ENCODE measurements around the gene SYNE2.

The SYNE2 gene

DNA sequence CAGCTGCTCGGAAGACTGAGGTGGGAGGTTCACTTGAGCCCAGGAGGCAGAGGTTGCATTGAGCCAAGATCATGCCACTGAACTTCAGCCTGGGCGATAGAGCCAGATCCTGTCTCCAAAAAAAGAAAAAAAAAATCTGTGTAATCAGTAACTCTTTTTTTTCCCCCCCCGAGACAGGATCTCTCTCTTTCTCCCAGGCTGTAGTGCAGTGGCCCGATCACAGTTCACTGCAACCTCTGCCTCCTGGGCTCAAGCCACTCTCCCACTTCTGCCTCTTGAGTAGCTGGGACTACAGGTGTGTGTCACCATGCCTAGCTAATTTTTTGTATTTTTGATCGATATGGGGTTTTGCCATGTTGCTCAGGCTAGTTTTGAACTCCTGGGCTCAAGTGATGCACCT lies 113.6 kb downstream of the SYNE2 start:
- Histone ChIP-seq H3K9me3 (ENCODE audit: control insufficient read depth, low read depth, low read length) (no peaks in the 10 kb centered on the region), H3K4me1 (ENCODE audit: control insufficient read depth, low read depth, low read length) (peaks cover 14% of the 10 kb centered on the region), H3K27ac (ENCODE audit: low read length) (no peak overlapping the region), H3K9ac (ENCODE audit: low read length) (no peak overlapping the region), H3K36me3 (ENCODE audit: control insufficient read depth, low read depth, low read length) (peaks cover 3% of the 10 kb centered on the region), H3K4me3 (ENCODE audit: low read length) (no peak overlapping the region), H3K27me3 (ENCODE audit: control insufficient read depth, insufficient read depth, low read length) (no peaks in the 10 kb centered on the region)

- no peak overlapping the region for H3K4me3 ChIP-seq (ENCODE audit: low read length)
- H3K27me3 ChIP-seq (ENCODE audit: control insufficient read depth, insufficient read depth, low read length) = no peaks in the 10 kb centered on the region
- no peaks in the 10 kb centered on the region for H3K4me1 ChIP-seq (ENCODE audit: control insufficient read depth, low read depth, low read length)
- no peak overlapping the region for H3K27ac ChIP-seq (ENCODE audit: low read length)
- H3K9ac ChIP-seq (ENCODE audit: low read length) = no peak overlapping the region
- peaks cover 7% of the 10 kb centered on the region for H3K36me3 ChIP-seq (ENCODE audit: control insufficient read depth, low read depth, low read length)
- H3K9me3 ChIP-seq (ENCODE audit: control insufficient read depth, low read depth, low read length) = no peaks in the 10 kb centered on the region
Observed at GRCh38 chr14:63972323-63972932, 119.6 kb downstream of the SYNE2 start.

GRCh38 chr14:63974176-63974575 lies 121.4 kb downstream of the SYNE2 start:
- no peak overlapping the region for H3K4me3 ChIP-seq (ENCODE audit: low read length)
- H3K9ac ChIP-seq (ENCODE audit: low read length) = no peak overlapping the region
- peaks cover 17% of the 10 kb centered on the region for H3K36me3 ChIP-seq (ENCODE audit: control insufficient read depth, low read depth, low read length)
- no peaks in the 10 kb centered on the region for H3K4me1 ChIP-seq (ENCODE audit: control insufficient read depth, low read depth, low read length)
- H3K9me3 ChIP-seq (ENCODE audit: control insufficient read depth, low read depth, low read length) = no peaks in the 10 kb centered on the region
- H3K27me3 ChIP-seq (ENCODE audit: control insufficient read depth, insufficient read depth, low read length) = no peaks in the 10 kb centered on the region
- H3K27ac ChIP-seq (ENCODE audit: low read length) = no peak overlapping the region

GRCh38 chr14:63981569-63981968 lies 128.8 kb downstream of the SYNE2 start:
- H3K4me1 ChIP-seq (ENCODE audit: control insufficient read depth, low read depth, low read length) = no peaks in the 10 kb centered on the region
- peaks cover 30% of the 10 kb centered on the region for H3K36me3 ChIP-seq (ENCODE audit: control insufficient read depth, low read depth, low read length)
- H3K9me3 ChIP-seq (ENCODE audit: control insufficient read depth, low read depth, low read length) = no peaks in the 10 kb centered on the region
- H3K27ac ChIP-seq (ENCODE audit: low read length) = no peak overlapping the region
- H3K27me3 ChIP-seq (ENCODE audit: control insufficient read depth, insufficient read depth, low read length) = no peaks in the 10 kb centered on the region
- no peak overlapping the region for H3K4me3 ChIP-seq (ENCODE audit: low read length)
- H3K9ac ChIP-seq (ENCODE audit: low read length) = no peak overlapping the region

GRCh38 chr14:63982156-63982555 lies 129.4 kb downstream of the SYNE2 start:
- Histone ChIP-seq H3K9me3 (ENCODE audit: control insufficient read depth, low read depth, low read length) (no peaks in the 10 kb centered on the region), H3K4me3 (ENCODE audit: low read length) (no peak overlapping the region), H3K36me3 (ENCODE audit: control insufficient read depth, low read depth, low read length) (peaks cover 26% of the 10 kb centered on the region), H3K27me3 (ENCODE audit: control insufficient read depth, insufficient read depth, low read length) (no peaks in the 10 kb centered on the region), H3K27ac (ENCODE audit: low read length) (no peak overlapping the region), H3K4me1 (ENCODE audit: control insufficient read depth, low read depth, low read length) (no peaks in the 10 kb centered on the region), H3K9ac (ENCODE audit: low read length) (no peak overlapping the region)

GRCh38 chr14:63982629-63983028 lies 129.8 kb downstream of the SYNE2 start:
- Histone ChIP-seq H3K36me3 (ENCODE audit: control insufficient read depth, low read depth, low read length) (peaks cover 24% of the 10 kb centered on the region), H3K4me3 (ENCODE audit: low read length) (no peak overlapping the region), H3K9ac (ENCODE audit: low read length) (no peak overlapping the region), H3K4me1 (ENCODE audit: control insufficient read depth, low read depth, low read length) (no peaks in the 10 kb centered on the region), H3K9me3 (ENCODE audit: control insufficient read depth, low read depth, low read length) (no peaks in the 10 kb centered on the region), H3K27ac (ENCODE audit: low read length) (no peak overlapping the region), H3K27me3 (ENCODE audit: control insufficient read depth, insufficient read depth, low read length) (no peaks in the 10 kb centered on the region)

DNA sequence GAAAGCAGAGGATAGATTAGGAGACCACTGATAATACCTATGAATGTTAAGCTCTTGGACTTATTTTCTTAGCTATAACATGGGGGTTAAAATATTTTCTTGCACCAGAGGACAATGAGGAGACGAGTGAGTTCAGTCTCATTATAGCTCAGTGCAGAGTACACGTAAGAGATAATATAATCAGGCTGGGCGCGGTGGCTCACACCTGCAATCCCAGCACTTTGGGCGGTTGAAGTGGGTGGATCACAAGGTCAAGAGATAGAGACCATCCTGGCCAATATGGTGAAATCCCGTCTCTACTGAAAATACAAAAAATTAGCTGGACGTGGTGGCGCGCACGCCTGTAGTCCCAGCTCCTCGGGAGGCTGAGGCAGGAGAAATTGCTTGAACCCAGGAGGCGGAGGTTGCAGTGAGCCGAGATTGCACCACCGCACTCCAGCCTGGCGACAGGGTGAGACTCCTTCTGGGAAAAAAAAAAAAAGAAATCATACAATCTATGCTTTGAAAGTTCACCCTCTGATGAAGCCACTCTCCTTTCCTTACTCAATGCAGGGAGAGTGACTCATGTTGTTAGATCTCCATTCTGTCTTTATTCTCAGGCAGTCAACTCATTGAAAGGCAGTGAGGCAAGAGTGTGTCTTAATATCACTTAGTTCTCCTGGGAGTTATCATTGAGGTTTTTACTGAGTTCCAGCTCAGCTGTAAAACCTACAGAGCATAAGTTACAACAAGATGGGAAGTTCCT lies 134.2 kb downstream of the SYNE2 start:
- H3K27me3 ChIP-seq (ENCODE audit: control insufficient read depth, insufficient read depth, low read length) = no peaks in the 10 kb centered on the region

GRCh38 chr14:63988579-63988978 lies 135.8 kb downstream of the SYNE2 start:
- Histone ChIP-seq H3K36me3 (ENCODE audit: control insufficient read depth, low read depth, low read length) (peaks cover 6% of the 10 kb centered on the region), H3K4me3 (ENCODE audit: low read length) (no peak overlapping the region), H3K27me3 (ENCODE audit: control insufficient read depth, insufficient read depth, low read length) (no peaks in the 10 kb centered on the region), H3K9me3 (ENCODE audit: control insufficient read depth, low read depth, low read length) (no peaks in the 10 kb centered on the region), H3K9ac (ENCODE audit: low read length) (no peak overlapping the region), H3K27ac (ENCODE audit: low read length) (no peak overlapping the region), H3K4me1 (ENCODE audit: control insufficient read depth, low read depth, low read length) (no peaks in the 10 kb centered on the region)

More for the DNA sequence above, 134.2 kb downstream of the SYNE2 start:
- no peak overlapping the region for H3K27ac ChIP-seq (ENCODE audit: low read length)
- H3K4me1 ChIP-seq (ENCODE audit: control insufficient read depth, low read depth, low read length) = no peaks in the 10 kb centered on the region
- H3K9ac ChIP-seq (ENCODE audit: low read length) = no peak overlapping the region
- no peaks in the 10 kb centered on the region for H3K9me3 ChIP-seq (ENCODE audit: control insufficient read depth, low read depth, low read length)
- H3K36me3 ChIP-seq (ENCODE audit: control insufficient read depth, low read depth, low read length) = peaks cover 15% of the 10 kb centered on the region
- H3K4me3 ChIP-seq (ENCODE audit: low read length) = no peak overlapping the region

DNA sequence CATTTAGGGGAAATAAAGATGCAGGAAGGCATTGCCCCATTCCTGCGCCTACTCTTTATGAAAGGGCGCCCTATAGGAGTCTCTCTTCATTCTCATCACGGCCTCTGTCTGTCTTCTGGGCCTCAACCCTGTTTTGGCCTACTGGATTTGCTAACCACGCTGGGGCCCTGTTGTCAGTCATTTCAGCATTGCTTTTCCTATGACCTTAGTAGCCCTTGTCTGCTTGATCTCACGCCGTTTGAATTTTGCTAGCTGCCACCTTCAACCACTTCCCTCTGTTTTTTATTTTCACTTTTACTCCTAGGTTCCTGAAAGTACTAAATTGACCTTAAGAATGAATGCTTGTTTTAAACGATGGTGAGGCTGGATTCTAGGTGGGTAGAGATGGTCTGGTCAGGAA lies 139.0 kb downstream of the SYNE2 start:
- Histone ChIP-seq H3K9ac (ENCODE audit: low read length) (no peak overlapping the region), H3K36me3 (ENCODE audit: control insufficient read depth, low read depth, low read length) (peaks cover 13% of the 10 kb centered on the region), H3K4me3 (ENCODE audit: low read length) (no peak overlapping the region), H3K9me3 (ENCODE audit: control insufficient read depth, low read depth, low read length) (no peaks in the 10 kb centered on the region), H3K4me1 (ENCODE audit: control insufficient read depth, low read depth, low read length) (no peaks in the 10 kb centered on the region), H3K27ac (ENCODE audit: low read length) (no peak overlapping the region), H3K27me3 (ENCODE audit: control insufficient read depth, insufficient read depth, low read length) (no peaks in the 10 kb centered on the region)

DNA sequence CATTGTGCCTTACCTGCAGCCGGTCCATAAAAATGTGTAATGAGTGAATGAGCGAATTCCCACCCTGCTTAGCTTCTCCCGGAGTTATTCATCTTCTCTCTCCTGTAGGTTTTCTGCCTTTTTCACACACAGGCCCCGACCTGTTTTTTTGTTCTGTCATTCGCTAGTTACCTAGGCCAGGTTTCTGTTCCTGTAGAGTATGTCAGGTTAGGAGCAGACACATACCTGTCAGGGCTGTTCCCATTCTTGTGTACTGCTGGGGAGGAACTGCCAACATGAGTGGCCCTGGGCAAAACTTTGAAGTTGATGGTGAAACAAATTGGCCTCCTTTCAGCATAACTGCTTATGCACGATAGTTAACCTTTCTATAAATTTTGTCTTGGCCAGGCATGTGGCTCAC lies 140.1 kb downstream of the SYNE2 start:
- Histone ChIP-seq H3K4me3 (ENCODE audit: low read length) (no peak overlapping the region), H3K27ac (ENCODE audit: low read length) (no peak overlapping the region), H3K36me3 (ENCODE audit: control insufficient read depth, low read depth, low read length) (peaks cover 23% of the 10 kb centered on the region), H3K9me3 (ENCODE audit: control insufficient read depth, low read depth, low read length) (no peaks in the 10 kb centered on the region), H3K9ac (ENCODE audit: low read length) (no peak overlapping the region), H3K4me1 (ENCODE audit: control insufficient read depth, low read depth, low read length) (no peaks in the 10 kb centered on the region), H3K27me3 (ENCODE audit: control insufficient read depth, insufficient read depth, low read length) (no peaks in the 10 kb centered on the region)

GRCh38 chr14:63993992-63994391 lies 141.2 kb downstream of the SYNE2 start:
- H3K9me3 ChIP-seq (ENCODE audit: control insufficient read depth, low read depth, low read length) = no peaks in the 10 kb centered on the region
- H3K4me1 ChIP-seq (ENCODE audit: control insufficient read depth, low read depth, low read length) = no peaks in the 10 kb centered on the region
- H3K9ac ChIP-seq (ENCODE audit: low read length) = no peak overlapping the region
- H3K27ac ChIP-seq (ENCODE audit: low read length) = no peak overlapping the region
- no peaks in the 10 kb centered on the region for H3K27me3 ChIP-seq (ENCODE audit: control insufficient read depth, insufficient read depth, low read length)
- H3K36me3 ChIP-seq (ENCODE audit: control insufficient read depth, low read depth, low read length) = peaks cover 31% of the 10 kb centered on the region
- no peak overlapping the region for H3K4me3 ChIP-seq (ENCODE audit: low read length)

- Histone ChIP-seq H3K27ac (ENCODE audit: low read length) (no peak overlapping the region), H3K4me3 (ENCODE audit: low read length) (no peak overlapping the region), H3K36me3 (ENCODE audit: control insufficient read depth, low read depth, low read length) (peaks cover 36% of the 10 kb centered on the region)
Observed at GRCh38 chr14:63995285-63995684, 142.5 kb downstream of the SYNE2 start.

More at GRCh38 chr14:63995285-63995684, 142.5 kb downstream of the SYNE2 start:
- H3K27me3 ChIP-seq (ENCODE audit: control insufficient read depth, insufficient read depth, low read length) = no peaks in the 10 kb centered on the region
- no peaks in the 10 kb centered on the region for H3K4me1 ChIP-seq (ENCODE audit: control insufficient read depth, low read depth, low read length)
- H3K9me3 ChIP-seq (ENCODE audit: control insufficient read depth, low read depth, low read length) = no peaks in the 10 kb centered on the region
- no peak overlapping the region for H3K9ac ChIP-seq (ENCODE audit: low read length)
